HEK293 (cell line): ENCODE measurements around the gene APOBEC4.

Source experiments
- ELK4 ChIP-seq: IDR thresholded peaks from 2 replicates; pipeline ENCODE4 v1.6.1; 2011; ENCODE audit warnings: mild to moderate bottlenecking, low read depth, low read length, borderline replicate concordance
- GLI4 ChIP-seq: fragments of 450-650 bp; formaldehyde crosslinking; IDR thresholded peaks from 2 replicates; pipeline ENCODE4 v1.5.1; 2016; ENCODE audit warnings: missing biosample characterization, missing genetic modification characterization
- KLF9 ChIP-seq: fragments of 450-650 bp; formaldehyde crosslinking; IDR thresholded peaks from 2 replicates; pipeline ENCODE4 v1.5.1; 2016; ENCODE audit warnings: missing biosample characterization, missing genetic modification characterization, low read depth
- MZF1 ChIP-seq: fragments of 450-650 bp; formaldehyde crosslinking; IDR thresholded peaks from 2 replicates; pipeline ENCODE4 v1.5.1; 2017; ENCODE audit warnings: missing biosample characterization, missing genetic modification characterization, borderline replicate concordance
- PATZ1 ChIP-seq: fragments of 450-650 bp; formaldehyde crosslinking; IDR thresholded peaks from 2 replicates; pipeline ENCODE4 v1.5.1; 2016; ENCODE audit warnings: missing biosample characterization, missing genetic modification characterization
- SETDB1 ChIP-seq: IDR thresholded peaks from one replicate; pipeline ENCODE4 v1.6.1; 2017; ENCODE audit warnings: mild to moderate bottlenecking, low read length, moderate library complexity, mixed read lengths; ENCODE audit not compliant: insufficient read length
- ZBTB21 ChIP-seq: fragments of 450-650 bp; formaldehyde crosslinking; IDR thresholded peaks from 2 replicates; pipeline ENCODE4 v1.5.1; 2017; ENCODE audit warnings: missing biosample characterization, missing genetic modification characterization
- ZNF140 ChIP-seq: fragments of 450-650 bp; formaldehyde crosslinking; IDR thresholded peaks from 2 replicates; pipeline ENCODE4 v1.5.1; 2016; ENCODE audit warnings: missing biosample characterization, missing genetic modification characterization
- ZNF155 ChIP-seq: fragments of 450-650 bp; formaldehyde crosslinking; IDR thresholded peaks from 2 replicates; pipeline ENCODE4 v1.5.1; 2016; ENCODE audit warnings: missing biosample characterization, missing genetic modification characterization
- ZNF19 ChIP-seq: fragments of 450-650 bp; formaldehyde crosslinking; IDR thresholded peaks from 2 replicates; pipeline ENCODE4; 2016; ENCODE audit warnings: missing biosample characterization, missing genetic modification characterization, low read depth
- ZNF23 ChIP-seq: fragments of 450-650 bp; formaldehyde crosslinking; IDR thresholded peaks from 2 replicates; pipeline ENCODE4 v1.5.1; 2016; ENCODE audit warnings: missing biosample characterization, missing genetic modification characterization, borderline replicate concordance
- ZNF280C ChIP-seq: fragments of 450-650 bp; formaldehyde crosslinking; IDR thresholded peaks from 2 replicates; pipeline ENCODE4 v1.5.1; 2016; ENCODE audit warnings: missing biosample characterization, missing genetic modification characterization
- ZNF580 ChIP-seq: fragments of 450-650 bp; formaldehyde crosslinking; IDR thresholded peaks from 2 replicates; pipeline ENCODE4 v1.5.1; 2016; ENCODE audit warnings: missing biosample characterization, missing genetic modification characterization
- TF ChIP-seq, protein P1 (sequence below): fragments of 450-650 bp; formaldehyde crosslinking; IDR thresholded peaks from 2 replicates; pipeline ENCODE4 v1.5.1; 2016; ENCODE audit warnings: missing biosample characterization, missing genetic modification characterization

DNA sequence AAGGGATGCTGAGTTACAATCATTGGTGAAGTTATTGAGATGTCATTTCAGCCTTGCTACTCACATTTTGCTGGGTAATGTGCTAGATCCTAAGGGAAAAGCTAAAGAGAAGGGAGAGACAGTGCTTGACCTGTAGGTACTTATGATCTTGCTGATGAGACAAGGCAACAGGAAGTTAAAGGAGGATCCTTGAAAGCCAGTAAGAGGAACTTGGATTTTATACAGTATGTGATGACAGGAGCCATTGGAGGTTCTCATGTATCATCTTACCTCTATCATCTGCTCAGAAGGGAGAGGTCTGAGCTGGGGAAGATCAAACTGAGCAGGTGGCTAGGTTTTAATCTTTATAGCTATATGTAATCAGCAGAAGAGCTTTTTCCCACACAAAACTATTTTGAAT lies 6.3 kb downstream of the APOBEC4 start:
- TF ChIP-seq, protein P1, sequence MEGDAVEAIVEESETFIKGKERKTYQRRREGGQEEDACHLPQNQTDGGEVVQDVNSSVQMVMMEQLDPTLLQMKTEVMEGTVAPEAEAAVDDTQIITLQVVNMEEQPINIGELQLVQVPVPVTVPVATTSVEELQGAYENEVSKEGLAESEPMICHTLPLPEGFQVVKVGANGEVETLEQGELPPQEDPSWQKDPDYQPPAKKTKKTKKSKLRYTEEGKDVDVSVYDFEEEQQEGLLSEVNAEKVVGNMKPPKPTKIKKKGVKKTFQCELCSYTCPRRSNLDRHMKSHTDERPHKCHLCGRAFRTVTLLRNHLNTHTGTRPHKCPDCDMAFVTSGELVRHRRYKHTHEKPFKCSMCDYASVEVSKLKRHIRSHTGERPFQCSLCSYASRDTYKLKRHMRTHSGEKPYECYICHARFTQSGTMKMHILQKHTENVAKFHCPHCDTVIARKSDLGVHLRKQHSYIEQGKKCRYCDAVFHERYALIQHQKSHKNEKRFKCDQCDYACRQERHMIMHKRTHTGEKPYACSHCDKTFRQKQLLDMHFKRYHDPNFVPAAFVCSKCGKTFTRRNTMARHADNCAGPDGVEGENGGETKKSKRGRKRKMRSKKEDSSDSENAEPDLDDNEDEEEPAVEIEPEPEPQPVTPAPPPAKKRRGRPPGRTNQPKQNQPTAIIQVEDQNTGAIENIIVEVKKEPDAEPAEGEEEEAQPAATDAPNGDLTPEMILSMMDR (tag by site-specific recombination), result no peak
- no peak for TF ChIP-seq ZNF280C
- no peak for TF ChIP-seq MZF1 (tag by site-specific recombination)
- no peak for TF ChIP-seq ZNF140 (tag by site-specific recombination)
- no peak for TF ChIP-seq GLI4 (tag by site-specific recombination)
- TF ChIP-seq ZNF19, result no peak
- TF ChIP-seq SETDB1, result no peak
- TF ChIP-seq ZNF580 (tag by site-specific recombination), result no peak
- no peak for TF ChIP-seq ZNF23 (tag by site-specific recombination)
- TF ChIP-seq ZNF155 (tag by site-specific recombination), result no peak
- TF ChIP-seq PATZ1 (tag by site-specific recombination), result no peak
- TF ChIP-seq ZBTB21, result no peak
- TF ChIP-seq KLF9 (tag by site-specific recombination), result no peak
- TF ChIP-seq ELK4, result no peak
